Mammary epithelial cell (primary cell): Measurements from ENCODE around the gene SCN7A.
A peak's percentile ranks its signal among the peaks of the same experiment; 100 is the strongest.

Experiments used
- CTCF ChIP-seq, 2 donors: IDR thresholded peaks in 1 of 2; conservative IDR thresholded peaks in 1 of 2; 2 replicates each; pipeline ENCODE4 v1.5.1; 2011 to 2012; ENCODE audit warnings: inconsistent platforms in 2 of 2, low read length in 2 of 2, mild to moderate bottlenecking in 2 of 2, control low read depth in 1 of 2, low read depth in 1 of 2; ENCODE audit not compliant: insufficient read depth in 1 of 2; ENCODE audit errors: extremely low read depth in 1 of 2
- EZH2 ChIP-seq: IDR thresholded peaks from 2 replicates; pipeline ENCODE4 v1.6.1; 2012; ENCODE audit warnings: low read length, inconsistent platforms, borderline replicate concordance

GRCh38 chr2:166516712-166517303 is 22.8 kb upstream of the SCN7A start:
- TF ChIP-seq CTCF (conservative IDR thresholded peaks at IDR 0.05 in 1 of 2, IDR thresholded peaks at IDR 0.05 in 1 of 2; ENCODE audit: extremely low read depth in 1 of 2, insufficient read depth in 1 of 2, low read depth in 1 of 2, low read length in 2 of 2) = peak; percentile 51 to 67
- TF ChIP-seq EZH2 = no peak
